ENCODE measurements around the gene KLF13.

DNA sequence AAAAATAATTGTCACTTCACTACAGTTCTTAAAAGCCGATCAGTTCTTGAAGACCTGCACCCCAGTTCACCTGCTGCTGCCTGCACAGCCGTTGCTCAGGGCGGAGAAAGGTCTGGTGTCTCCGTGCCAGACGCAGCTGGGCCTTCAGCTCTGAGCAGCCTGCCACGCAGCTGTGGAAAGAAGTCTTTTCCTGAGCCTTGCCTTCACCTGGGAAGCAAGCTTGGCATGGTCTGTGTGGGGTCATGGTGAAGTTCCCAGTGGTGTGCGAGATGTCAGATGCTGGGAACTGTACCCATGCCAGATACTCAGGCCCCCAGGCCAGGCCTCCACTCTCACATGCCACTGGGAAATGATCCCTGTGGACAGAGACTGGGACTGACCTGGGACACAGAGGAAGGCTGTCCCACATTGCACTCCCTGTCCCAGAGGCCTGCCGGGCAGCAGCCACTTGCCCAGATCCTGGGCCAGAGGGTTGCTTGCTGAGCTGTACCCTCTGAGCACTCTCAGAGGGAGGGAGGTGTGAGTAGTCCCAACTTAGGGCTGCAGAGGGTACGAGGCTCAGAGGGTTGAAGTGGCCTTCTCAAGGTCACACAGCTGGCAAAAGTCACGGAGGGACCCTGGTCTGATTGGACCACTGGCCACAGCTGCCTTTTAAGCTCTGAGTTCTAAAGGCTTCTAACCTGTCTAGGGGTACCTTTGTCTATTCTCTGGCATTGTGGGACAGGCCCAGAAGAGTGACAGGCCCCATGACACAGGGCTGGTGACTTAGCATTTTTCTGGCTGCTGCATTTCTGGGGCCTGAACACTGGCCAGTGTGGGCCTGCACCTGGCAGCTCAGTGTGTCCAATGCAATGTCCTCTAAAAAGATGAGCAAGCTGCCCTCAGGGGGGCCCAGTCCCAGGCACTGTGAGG is 55.4 kb downstream of the KLF13 start:
- TF ChIP-seq, protein P1, sequence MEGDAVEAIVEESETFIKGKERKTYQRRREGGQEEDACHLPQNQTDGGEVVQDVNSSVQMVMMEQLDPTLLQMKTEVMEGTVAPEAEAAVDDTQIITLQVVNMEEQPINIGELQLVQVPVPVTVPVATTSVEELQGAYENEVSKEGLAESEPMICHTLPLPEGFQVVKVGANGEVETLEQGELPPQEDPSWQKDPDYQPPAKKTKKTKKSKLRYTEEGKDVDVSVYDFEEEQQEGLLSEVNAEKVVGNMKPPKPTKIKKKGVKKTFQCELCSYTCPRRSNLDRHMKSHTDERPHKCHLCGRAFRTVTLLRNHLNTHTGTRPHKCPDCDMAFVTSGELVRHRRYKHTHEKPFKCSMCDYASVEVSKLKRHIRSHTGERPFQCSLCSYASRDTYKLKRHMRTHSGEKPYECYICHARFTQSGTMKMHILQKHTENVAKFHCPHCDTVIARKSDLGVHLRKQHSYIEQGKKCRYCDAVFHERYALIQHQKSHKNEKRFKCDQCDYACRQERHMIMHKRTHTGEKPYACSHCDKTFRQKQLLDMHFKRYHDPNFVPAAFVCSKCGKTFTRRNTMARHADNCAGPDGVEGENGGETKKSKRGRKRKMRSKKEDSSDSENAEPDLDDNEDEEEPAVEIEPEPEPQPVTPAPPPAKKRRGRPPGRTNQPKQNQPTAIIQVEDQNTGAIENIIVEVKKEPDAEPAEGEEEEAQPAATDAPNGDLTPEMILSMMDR (IDR thresholded peaks at IDR 0.05) = no peak
- no peak for TF ChIP-seq EZH2 (IDR thresholded peaks at IDR 0.05; ENCODE audit: borderline replicate concordance, insufficient read depth, low read depth, low read length, poor library complexity, severe bottlenecking)

All from B cell (primary cell).